H9 (cell line): ENCODE results near the gene DARS1. TPM values are rescaled to one million over a fixed set of nuclear protein-coding genes. Genes with fewer than 3 reads are reported as not detected.
A peak's percentile ranks its signal among the peaks of the same experiment; 100 is the strongest.

Source experiments
- DNase-seq: peaks from one replicate; pipeline ENCODE4 v3.0.0-alpha.2; 2017
- H2AFZ ChIP-seq: one replicate; pipeline ENCODE4 v1.6.1; 2013; ENCODE audit warnings: mild to moderate bottlenecking, low read length, control low read depth, moderate library complexity
- H2AK5ac ChIP-seq: 2 replicates; pipeline ENCODE4 v1.6.1; 2013; ENCODE audit warnings: low read length, control low read depth, mixed read lengths; ENCODE audit not compliant: insufficient read length
- H2BK120ac ChIP-seq: one replicate; pipeline ENCODE4 v1.6.1; 2013; ENCODE audit warnings: low read depth, mild to moderate bottlenecking, low read length, control low read depth, inconsistent platforms; ENCODE audit not compliant: poor library complexity, severe bottlenecking
- H2BK12ac ChIP-seq: 2 replicates; pipeline ENCODE4 v1.6.1; 2013; ENCODE audit warnings: low read length, control low read depth, mixed read lengths, low read depth; ENCODE audit not compliant: insufficient read length
- H2BK15ac ChIP-seq: 2 replicates; pipeline ENCODE4 v1.6.1; 2013; ENCODE audit warnings: low read depth, low read length, control low read depth
- H2BK20ac ChIP-seq: one replicate; pipeline ENCODE4 v1.6.1; 2013; ENCODE audit warnings: low read depth, mild to moderate bottlenecking, low read length, control low read depth, inconsistent platforms; ENCODE audit not compliant: poor library complexity, severe bottlenecking
- H2BK5ac ChIP-seq: 2 replicates; pipeline ENCODE4 v1.6.1; 2013; ENCODE audit warnings: low read length, control low read depth, mixed read lengths; ENCODE audit not compliant: insufficient read length
- H3K14ac ChIP-seq: 2 replicates; pipeline ENCODE4 v1.6.1; 2013; ENCODE audit warnings: low read length, control low read depth; ENCODE audit not compliant: insufficient read depth
- H3K18ac ChIP-seq: 2 replicates; pipeline ENCODE4 v1.6.1; 2013; ENCODE audit warnings: low read depth, mild to moderate bottlenecking, mixed read lengths, low read length, control low read depth; ENCODE audit not compliant: insufficient read length
- H3K23ac ChIP-seq: 2 replicates; pipeline ENCODE4 v1.6.1; 2013; ENCODE audit warnings: low read length, control low read depth, mixed read lengths, low read depth; ENCODE audit not compliant: insufficient read length
- H3K23me2 ChIP-seq: 2 replicates; pipeline ENCODE4 v1.6.1; 2013; ENCODE audit warnings: low read depth, mild to moderate bottlenecking, mixed read lengths, low read length, control low read depth; ENCODE audit not compliant: insufficient read length, poor library complexity, severe bottlenecking
- H3K27ac ChIP-seq: 2 replicates; pipeline ENCODE4 v1.5.1; 2013; ENCODE audit warnings: low read length, control low read depth, mixed read lengths, low read depth; ENCODE audit not compliant: insufficient read length
- H3K27me3 ChIP-seq: 2 replicates; pipeline ENCODE4 v1.6.1; 2013; ENCODE audit warnings: low read length, control low read depth, inconsistent platforms; ENCODE audit not compliant: insufficient read depth
- H3K4ac ChIP-seq: 2 replicates; pipeline ENCODE4 v1.6.1; 2013; ENCODE audit warnings: low read depth, mild to moderate bottlenecking, control low read depth, inconsistent platforms, low read length, moderate library complexity
- H3K4me1 ChIP-seq: 2 replicates; pipeline ENCODE4 v1.6.1; 2013; ENCODE audit warnings: low read length, control low read depth, inconsistent platforms; ENCODE audit not compliant: insufficient read depth
- H3K4me2 ChIP-seq: 2 replicates; pipeline ENCODE4 v1.6.1; 2013; ENCODE audit warnings: low read length, control low read depth, mixed read lengths; ENCODE audit not compliant: insufficient read length, insufficient read depth
- H3K56ac ChIP-seq: 2 replicates; pipeline ENCODE4 v1.6.1; 2013; ENCODE audit warnings: low read depth, mild to moderate bottlenecking, mixed read lengths, low read length, control low read depth; ENCODE audit not compliant: insufficient read length
- H3K79me1 ChIP-seq: 2 replicates; pipeline ENCODE4 v1.6.1; 2013; ENCODE audit warnings: low read depth, mild to moderate bottlenecking, moderate library complexity, low read length, control low read depth, inconsistent platforms; ENCODE audit not compliant: insufficient read depth, poor library complexity, severe bottlenecking
- H3K79me2 ChIP-seq: 2 replicates; pipeline ENCODE4 v1.6.1; 2013; ENCODE audit warnings: low read length, control low read depth, inconsistent platforms; ENCODE audit not compliant: insufficient read depth
- H3K9ac ChIP-seq: 2 replicates; pipeline ENCODE4 v1.6.1; 2013; ENCODE audit warnings: low read length, control low read depth, mixed read lengths; ENCODE audit not compliant: insufficient read length; ENCODE audit errors: extremely low read depth
- H3K9me3 ChIP-seq: one replicate; pipeline ENCODE4 v1.6.1; 2013; ENCODE audit warnings: low read depth, low read length, inconsistent platforms; ENCODE audit not compliant: control insufficient read depth
- H3T11ph ChIP-seq: one replicate; pipeline ENCODE4 v1.6.1; 2013; ENCODE audit warnings: mild to moderate bottlenecking, low read length, control low read depth, inconsistent platforms
- H4K20me1 ChIP-seq: one replicate; pipeline ENCODE4 v1.6.1; 2013; ENCODE audit not compliant: control insufficient read depth, insufficient read length, insufficient read depth
- H4K5ac ChIP-seq: 2 replicates; pipeline ENCODE4 v1.6.1; 2013; ENCODE audit warnings: low read depth, mild to moderate bottlenecking, mixed read lengths, low read length, control low read depth; ENCODE audit not compliant: insufficient read length
- H4K8ac ChIP-seq: replicated peaks from 2 replicates; pipeline ENCODE4 v1.6.1; 2013; ENCODE audit warnings: low read length, control low read depth, mixed read lengths, low read depth; ENCODE audit not compliant: insufficient read length
- H4K91ac ChIP-seq: 2 replicates; pipeline ENCODE4 v1.6.1; 2013; ENCODE audit warnings: low read depth, mild to moderate bottlenecking, moderate library complexity, mixed read lengths, low read length, control low read depth; ENCODE audit not compliant: insufficient read length
- H3K27ac Mint-ChIP-seq, 3 experiments: 2 replicates in 2 of 3; 3 replicates in 1 of 3; pipeline ENCODE4 v1.8.0; 2020 to 2021; ENCODE audit warnings: mixed read lengths in 3 of 3, mild to moderate bottlenecking in 1 of 3, moderate library complexity in 1 of 3
- H3K27me3 Mint-ChIP-seq: 2 replicates; pipeline ENCODE4 v1.8.0; 2021; ENCODE audit warnings: low read depth, mild to moderate bottlenecking, moderate library complexity, mixed read lengths
- H3K36me3 Mint-ChIP-seq, 3 experiments: 2 replicates in 2 of 3; 3 replicates in 1 of 3; pipeline ENCODE4 v1.8.0; 2020 to 2021; ENCODE audit warnings: low read depth in 3 of 3, mixed read lengths in 3 of 3; ENCODE audit not compliant: insufficient read depth in 1 of 3
- H3K4me1 Mint-ChIP-seq, 2 experiments: 2 replicates each; pipeline ENCODE4 v1.8.0; 2020; ENCODE audit warnings: mixed read lengths in 2 of 2
- H3K4me3 Mint-ChIP-seq, 2 experiments: 2 replicates in 1 of 2; 3 replicates in 1 of 2; pipeline ENCODE4 v1.8.0; 2020 to 2021; ENCODE audit warnings: mild to moderate bottlenecking in 2 of 2, mixed read lengths in 2 of 2, moderate library complexity in 1 of 2
- H3K9me3 Mint-ChIP-seq, 2 experiments: 2 replicates in 1 of 2; 3 replicates in 1 of 2; pipeline ENCODE4 v1.8.0; 2020; ENCODE audit warnings: mild to moderate bottlenecking in 2 of 2, mixed read lengths in 2 of 2, moderate library complexity in 1 of 2
- WGBS: extraction: QIAGEN DNeasy Blood & Tissue Kit; methylation state at CpG from one replicate; pipeline ENCODE4 v1.1.7; 2013; ENCODE audit warnings: missing lambda C conversion rate, low lambda C conversion rate, mixed read lengths; ENCODE audit not compliant: insufficient read length; ENCODE audit errors: extremely low coverage; 5-methylcytosine and 5-hydroxymethylcytosine counted together
- total RNA-seq: library from RNA; stranded (reverse); gene quantifications from 2 replicates; pipeline ENCODE4 v1.2.1, GENCODE V29; 2021
- TF ChIP-seq, protein P1 (sequence below): fragments of 200-600 bp; sonication (generic); conservative IDR thresholded peaks from 3 replicates; pipeline ENCODE4 v1.8.0; 2021; ENCODE audit warnings: antibody characterized with exemption, mild to moderate bottlenecking

DARS1 gene
- total RNA-seq, 1 experiment from 2014 or later: 117 TPM

DNA sequence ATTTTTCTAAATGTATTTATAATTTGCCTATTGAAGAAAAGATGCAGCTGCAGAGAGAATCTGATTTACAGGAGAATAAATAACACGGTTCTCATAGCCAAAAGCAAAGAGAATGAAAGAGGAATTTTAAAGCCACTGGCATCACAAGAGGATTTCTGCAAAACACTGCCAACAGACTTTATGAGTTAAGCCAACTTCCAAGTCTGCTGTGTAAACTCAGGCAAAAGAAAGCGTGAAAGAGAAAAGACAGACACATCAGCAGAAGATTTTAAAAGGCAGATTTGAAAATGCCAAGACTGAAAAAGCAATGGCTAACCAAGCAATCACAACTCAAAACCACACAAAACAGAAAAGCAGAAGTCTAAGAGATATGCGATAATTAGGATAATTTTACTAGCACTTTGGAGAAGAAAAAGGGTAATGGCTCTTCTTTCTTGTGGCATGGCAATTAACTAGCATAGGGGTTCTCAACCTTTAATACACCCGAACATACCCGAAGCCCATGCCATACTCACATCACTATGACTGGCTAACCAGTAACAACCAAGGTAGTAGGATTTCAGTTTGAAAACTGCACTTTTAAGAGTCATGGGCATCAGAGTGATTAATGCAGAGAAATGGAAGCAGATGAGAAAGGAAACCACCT is 4.9 kb downstream of the DARS1 start:
- Histone ChIP-seq H3K23ac (no peak overlapping the region), H3K9me3 (no peaks in the 10 kb centered on the region), H3K23me2 (no peaks in the 10 kb centered on the region), H3K79me2 (no peaks in the 10 kb centered on the region; the same call in 1 of the 2 replicates), H3T11ph (no peak overlapping the region), H2BK15ac (no peak overlapping the region), H4K20me1 (no peaks in the 10 kb centered on the region), H3K14ac (no peak overlapping the region), H2AFZ (no peak overlapping the region), H3K9ac (no peak overlapping the region), H2BK5ac (no peak overlapping the region), H2BK120ac (no peak overlapping the region), H4K5ac (no peak overlapping the region), H3K18ac (no peak overlapping the region), H2BK12ac (no peak overlapping the region), H3K4me2 (no peak overlapping the region), H4K8ac (no peak overlapping the region), H3K4ac (no peak overlapping the region), H3K27ac (no peak overlapping the region), H2BK20ac (no peak overlapping the region), H3K79me1 (no peaks in the 10 kb centered on the region), H3K56ac (no peak overlapping the region), H2AK5ac (no peak overlapping the region), H4K91ac (no peak overlapping the region), H3K27me3 (no peaks in the 10 kb centered on the region), H3K4me1 (no peaks in the 10 kb centered on the region)
- H3K9me3 Mint-ChIP-seq: no peaks in the 10 kb centered on the region
- H3K36me3 Mint-ChIP-seq: peaks cover 23 to 59% (median 58%) of the 10 kb centered on the region in 3 experiments; a peak in 6 of 7 replicates
- H3K4me3 Mint-ChIP-seq: no peak overlapping the region
- DNase-seq: no peak
- H3K27ac Mint-ChIP-seq: peak overlapping the region in 1 of 3 experiments; percentile 18; a peak in 1 of 7 replicates
- H3K27me3 Mint-ChIP-seq: no peaks in the 10 kb centered on the region
- WGBS: no CpG with 5 or more reads among the region's 5 CpGs
- H3K4me1 Mint-ChIP-seq: peaks cover 17 to 28% of the 10 kb centered on the region in 2 experiments
- TF ChIP-seq, protein P1, sequence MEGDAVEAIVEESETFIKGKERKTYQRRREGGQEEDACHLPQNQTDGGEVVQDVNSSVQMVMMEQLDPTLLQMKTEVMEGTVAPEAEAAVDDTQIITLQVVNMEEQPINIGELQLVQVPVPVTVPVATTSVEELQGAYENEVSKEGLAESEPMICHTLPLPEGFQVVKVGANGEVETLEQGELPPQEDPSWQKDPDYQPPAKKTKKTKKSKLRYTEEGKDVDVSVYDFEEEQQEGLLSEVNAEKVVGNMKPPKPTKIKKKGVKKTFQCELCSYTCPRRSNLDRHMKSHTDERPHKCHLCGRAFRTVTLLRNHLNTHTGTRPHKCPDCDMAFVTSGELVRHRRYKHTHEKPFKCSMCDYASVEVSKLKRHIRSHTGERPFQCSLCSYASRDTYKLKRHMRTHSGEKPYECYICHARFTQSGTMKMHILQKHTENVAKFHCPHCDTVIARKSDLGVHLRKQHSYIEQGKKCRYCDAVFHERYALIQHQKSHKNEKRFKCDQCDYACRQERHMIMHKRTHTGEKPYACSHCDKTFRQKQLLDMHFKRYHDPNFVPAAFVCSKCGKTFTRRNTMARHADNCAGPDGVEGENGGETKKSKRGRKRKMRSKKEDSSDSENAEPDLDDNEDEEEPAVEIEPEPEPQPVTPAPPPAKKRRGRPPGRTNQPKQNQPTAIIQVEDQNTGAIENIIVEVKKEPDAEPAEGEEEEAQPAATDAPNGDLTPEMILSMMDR: no peak
